ENCODE results near the gene SMLR1.

DNA sequence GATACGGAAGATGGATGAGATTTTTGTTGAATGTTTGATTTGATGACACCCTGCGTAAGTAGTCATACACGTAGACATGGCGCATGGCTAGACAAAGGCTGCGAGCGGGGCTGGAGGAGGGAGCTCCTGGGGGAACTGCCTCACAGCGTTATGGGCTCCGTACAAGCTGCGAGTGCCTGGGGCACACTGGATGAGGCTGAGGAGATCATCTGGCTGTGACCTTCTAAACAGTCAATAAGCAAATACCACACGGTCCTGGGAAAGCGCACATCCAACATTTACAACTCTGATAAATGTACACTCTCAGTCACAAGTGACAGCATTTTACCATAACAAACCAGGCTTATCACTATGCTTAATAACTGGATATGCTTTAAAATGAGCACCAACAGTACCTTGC lies 37.1 kb downstream of the SMLR1 start:
- TF ChIP-seq POLR2A (IDR thresholded peaks at IDR 0.05), result no peak
- TF ChIP-seq, protein P1, sequence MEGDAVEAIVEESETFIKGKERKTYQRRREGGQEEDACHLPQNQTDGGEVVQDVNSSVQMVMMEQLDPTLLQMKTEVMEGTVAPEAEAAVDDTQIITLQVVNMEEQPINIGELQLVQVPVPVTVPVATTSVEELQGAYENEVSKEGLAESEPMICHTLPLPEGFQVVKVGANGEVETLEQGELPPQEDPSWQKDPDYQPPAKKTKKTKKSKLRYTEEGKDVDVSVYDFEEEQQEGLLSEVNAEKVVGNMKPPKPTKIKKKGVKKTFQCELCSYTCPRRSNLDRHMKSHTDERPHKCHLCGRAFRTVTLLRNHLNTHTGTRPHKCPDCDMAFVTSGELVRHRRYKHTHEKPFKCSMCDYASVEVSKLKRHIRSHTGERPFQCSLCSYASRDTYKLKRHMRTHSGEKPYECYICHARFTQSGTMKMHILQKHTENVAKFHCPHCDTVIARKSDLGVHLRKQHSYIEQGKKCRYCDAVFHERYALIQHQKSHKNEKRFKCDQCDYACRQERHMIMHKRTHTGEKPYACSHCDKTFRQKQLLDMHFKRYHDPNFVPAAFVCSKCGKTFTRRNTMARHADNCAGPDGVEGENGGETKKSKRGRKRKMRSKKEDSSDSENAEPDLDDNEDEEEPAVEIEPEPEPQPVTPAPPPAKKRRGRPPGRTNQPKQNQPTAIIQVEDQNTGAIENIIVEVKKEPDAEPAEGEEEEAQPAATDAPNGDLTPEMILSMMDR (IDR thresholded peaks at IDR 0.05), result no peak

Data from lower leg skin (tissue), 3 donors.